ENCODE measurements around the gene UBA6.
"Not testable (repeated sequence)": the region's sequence is repeated elsewhere in the genome, so short reads cannot be mapped to it uniquely, and the experiment has no call there.

The UBA6 gene

GRCh38 chr4:67714248-67714583 lies 13.3 kb upstream of the UBA6 start:
- DNase-seq (ENCODE audit: low read depth in 3 of 3, low spot score in 1 of 3) = no peak

- DNase-seq (ENCODE audit: low read depth in 3 of 3, low spot score in 1 of 3) = no peak
Observed at GRCh38 chr4:67713529-67714247, 12.7 kb upstream of the UBA6 start.

GRCh38 chr4:67712650-67713528 lies 11.9 kb upstream of the UBA6 start:
- DNase-seq (ENCODE audit: low read depth in 3 of 3, low spot score in 1 of 3) = no peak

- no peak for DNase-seq (ENCODE audit: low read depth in 3 of 3, low spot score in 1 of 3)
Observed at GRCh38 chr4:67712000-67712625, 11.2 kb upstream of the UBA6 start.

GRCh38 chr4:67706682-67707081 lies 5.7 kb upstream of the UBA6 start:
- DNase-seq (ENCODE audit: low read depth in 3 of 3, low spot score in 1 of 3) = not testable (repeated sequence)

- no peak for DNase-seq (ENCODE audit: low read depth in 3 of 3, low spot score in 1 of 3)
Observed at GRCh38 chr4:67704843-67705242, 3.9 kb upstream of the UBA6 start.

GRCh38 chr4:67702166-67702565 lies 1.2 kb upstream of the UBA6 start:
- no peak for DNase-seq (ENCODE audit: low read depth in 3 of 3, low spot score in 1 of 3)

GRCh38 chr4:67701517-67701850 lies 529 bp upstream of the UBA6 start:
- no peak for DNase-seq (ENCODE audit: low read depth in 3 of 3, low spot score in 1 of 3)

- DNase-seq (ENCODE audit: low read depth in 3 of 3, low spot score in 1 of 3) = no peak
Observed at GRCh38 chr4:67700116-67700737, 728 bp downstream of the UBA6 start.

- DNase-seq (ENCODE audit: low read depth in 3 of 3, low spot score in 1 of 3) = no peak
Observed at GRCh38 chr4:67699603-67700002, 1.4 kb downstream of the UBA6 start.

- no peak for DNase-seq (ENCODE audit: low read depth in 3 of 3, low spot score in 1 of 3)
Observed at GRCh38 chr4:67697860-67698687, 2.9 kb downstream of the UBA6 start.

GRCh38 chr4:67696061-67696460 lies 4.9 kb downstream of the UBA6 start:
- no peak for DNase-seq (ENCODE audit: low read depth in 3 of 3, low spot score in 1 of 3)

- DNase-seq (ENCODE audit: low read depth in 3 of 3, low spot score in 1 of 3) = no peak
Observed at GRCh38 chr4:67694662-67695061, 6.3 kb downstream of the UBA6 start.

- DNase-seq (ENCODE audit: low read depth in 3 of 3, low spot score in 1 of 3) = no peak
Observed at GRCh38 chr4:67691328-67691727, 9.6 kb downstream of the UBA6 start.

- no peak for DNase-seq (ENCODE audit: low read depth in 3 of 3, low spot score in 1 of 3)
Observed at GRCh38 chr4:67687636-67688035, 13.3 kb downstream of the UBA6 start.

- no peak for DNase-seq (ENCODE audit: low read depth in 3 of 3, low spot score in 1 of 3)
Observed at GRCh38 chr4:67685532-67685859, 15.5 kb downstream of the UBA6 start.

- DNase-seq (ENCODE audit: low read depth in 3 of 3, low spot score in 1 of 3) = no peak
Observed at GRCh38 chr4:67684839-67685531, 16.0 kb downstream of the UBA6 start.

- DNase-seq (ENCODE audit: low read depth in 3 of 3, low spot score in 1 of 3) = no peak
Observed at GRCh38 chr4:67682266-67682665, 18.7 kb downstream of the UBA6 start.

- no peak for DNase-seq (ENCODE audit: low read depth in 3 of 3, low spot score in 1 of 3)
Observed at GRCh38 chr4:67680581-67681222, 20.3 kb downstream of the UBA6 start.

GRCh38 chr4:67678612-67679011 lies 22.3 kb downstream of the UBA6 start:
- DNase-seq (ENCODE audit: low read depth in 3 of 3, low spot score in 1 of 3) = no peak

All from stimulated activated CD4-positive, alpha-beta T cell treated with anti-CD3 and anti-CD28 coated beads, TNF-alpha, amount 100 ng/mL, for 1 hour (primary cell).